ENCODE measurements around the gene RGS4.

- TF ChIP-seq CREB1 (CRISPR knock-in tag; IDR thresholded peaks at IDR 0.05; ENCODE audit: low read depth): no peak
- no peak for TF ChIP-seq CTCF (conservative IDR thresholded peaks at IDR 0.05; ENCODE audit: low read depth in 2 of 2)
- TF ChIP-seq EZH2phosphoT487 (IDR thresholded peaks at IDR 0.05; ENCODE audit: unreplicated experiment): no peak
- no peak for TF ChIP-seq POLR2AphosphoS5 (IDR thresholded peaks at IDR 0.05; ENCODE audit: low read depth)
- TF ChIP-seq ZNF331 (CRISPR knock-in tag; IDR thresholded peaks at IDR 0.05; ENCODE audit: low read depth): no peak
- no peak for TF ChIP-seq EZH2 (IDR thresholded peaks at IDR 0.05; ENCODE audit: low read depth, unreplicated experiment)
Measured at GRCh38 chr1:163074004-163074403, 4.8 kb downstream of the RGS4 start.

Measured in GM23338 (cell line).